HCT116 (cell line): ENCODE data around the gene KRT73. TPM values are rescaled to one million over a fixed set of nuclear protein-coding genes. Genes with fewer than 3 reads are reported as not detected.

ENCODE experiments used
- ATAC-seq: fragments of 200-7000 bp; cut with Tn5 transposase; 2 replicates; pipeline ENCODE4 v1.9.1; 2020; ENCODE audit warnings: mild to moderate bottlenecking, moderate library complexity
- BruUV-seq: library from RNA; stranded (reverse); fragments of 400-500 nt; replicated peaks from 2 replicates; lab custom pipeline; 2021; lab: Mats Ljungman, UMichigan
- CTCF ChIA-PET: fragments of 300-600 bp; sonication (Branson Sonifier 250); formaldehyde crosslinking; loops from one replicate; lab custom pipeline; 2021; ENCODE audit warnings: antibody characterized with exemption; lab: Charles Lee
- POLR2A ChIA-PET: fragments of 300-600, 350-600 bp; sonication (Branson Sonifier 250); formaldehyde crosslinking; loops from one replicate; lab custom pipeline; 2021; ENCODE audit warnings: antibody characterized with exemption; lab: Charles Lee
- RAD21 ChIA-PET, 2 experiments: fragments of 300-600 bp; sonication (Branson Sonifier 250); formaldehyde crosslinking; loops; one replicate each; lab custom pipeline; 2023; ENCODE audit warnings: low total read pairs in 2 of 2; ENCODE audit not compliant: uncharacterized antibody in 2 of 2, unreplicated experiment in 2 of 2, low non-redundant PET in 1 of 2; lab: Charles Lee
- DNase-seq: peaks from one replicate; pipeline ENCODE4 v3.0.0-alpha.2; 2010; ENCODE audit warnings: low read depth, low spot score
- H2AFZ ChIP-seq: fragments of 200-600 bp; shearing (Covaris generic), sonication (generic); 2 replicates; pipeline ENCODE4 v1.6.1; 2017; ENCODE audit warnings: low read depth, mixed run types, mixed read lengths, antibody characterized with exemption, low read length; ENCODE audit not compliant: poor library complexity, severe bottlenecking
- H3K27ac ChIP-seq: 2 replicates; pipeline ENCODE4 v1.5.1; 2012; ENCODE audit warnings: low read depth, low read length
- H3K27me3 ChIP-seq: fragments of 200-600 bp; sonication (generic); 2 replicates; pipeline ENCODE4 v1.6.1; 2016; ENCODE audit warnings: mixed run types, low read length, mixed read lengths; ENCODE audit not compliant: insufficient read depth
- H3K36me3 ChIP-seq, 2 experiments: fragments of 200-500 bp in 1 of 2; fragments of 200-600 bp in 1 of 2; sonication (Bioruptor generic) in 1 of 2; sonication (generic) in 1 of 2; 2 replicates each; pipeline versions ENCODE4 v1.5.1 to v1.6.1; 2014 to 2016; ENCODE audit warnings: low read length in 2 of 2, inconsistent platforms in 1 of 2, mixed read lengths in 1 of 2, mixed run types in 1 of 2; ENCODE audit not compliant: insufficient read depth in 2 of 2, control insufficient read depth in 1 of 2
- H3K4me1 ChIP-seq, 2 experiments: fragments of 200-600 bp in 1 of 2; sonication (generic) in 1 of 2; 2 replicates each; pipeline versions ENCODE4 v1.5.1 to v1.6.1; 2012 to 2017; ENCODE audit warnings: low read length in 2 of 2, inconsistent platforms in 1 of 2, mild to moderate bottlenecking in 1 of 2, mixed read lengths in 1 of 2, mixed run types in 1 of 2, moderate library complexity in 1 of 2; ENCODE audit not compliant: insufficient read depth in 2 of 2, control insufficient read depth in 1 of 2
- H3K4me2 ChIP-seq: fragments of 200-600 bp; sonication (generic); 2 replicates; pipeline ENCODE4 v1.6.1; 2017; ENCODE audit warnings: mixed run types, low read length, mixed read lengths
- H3K4me3 ChIP-seq, 2 experiments: fragments of 200-600 bp in 1 of 2; sonication (generic) in 1 of 2; replicated peaks in 1 of 2; 2 replicates each; pipeline ENCODE4 v1.5.1; 2011 to 2016; ENCODE audit warnings: low read length in 2 of 2, control low read depth in 1 of 2, low read depth in 1 of 2, mild to moderate bottlenecking in 1 of 2, mixed read lengths in 1 of 2, mixed run types in 1 of 2
- H3K79me2 ChIP-seq: fragments of 200-600 bp; sonication (generic); 2 replicates; pipeline ENCODE4 v1.6.1; 2017; ENCODE audit warnings: mild to moderate bottlenecking, mixed run types, low read length, moderate library complexity, mixed read lengths; ENCODE audit not compliant: insufficient read depth
- H3K9ac ChIP-seq: fragments of 200-600 bp; sonication (generic); 2 replicates; pipeline ENCODE4 v1.6.1; 2016; ENCODE audit warnings: low read length, mixed read lengths
- H3K9me2 ChIP-seq: fragments of 200-600 bp; sonication (generic), shearing (Covaris generic); 2 replicates; pipeline ENCODE4 v1.6.1; 2017; ENCODE audit warnings: mixed run types, mild to moderate bottlenecking, moderate library complexity; ENCODE audit not compliant: insufficient read depth
- H3K9me3 ChIP-seq, 2 experiments: fragments of 200-500 bp in 1 of 2; fragments of 200-600 bp in 1 of 2; sonication (Bioruptor generic) in 1 of 2; sonication (generic) in 1 of 2; 2 replicates each; pipeline ENCODE4 v1.6.1; 2014 to 2017; ENCODE audit warnings: low read length in 2 of 2, mixed read lengths in 2 of 2, inconsistent platforms in 1 of 2, low read depth in 1 of 2, mild to moderate bottlenecking in 1 of 2, mixed run types in 1 of 2, moderate library complexity in 1 of 2; ENCODE audit not compliant: control insufficient read depth in 1 of 2, insufficient read depth in 1 of 2
- H4K20me1 ChIP-seq: fragments of 200-600 bp; sonication (generic), shearing (Covaris generic); 2 replicates; pipeline ENCODE4 v1.6.1; 2017; ENCODE audit warnings: mixed run types, mild to moderate bottlenecking, moderate library complexity; ENCODE audit not compliant: insufficient read depth
- ATF3 ChIP-seq: IDR thresholded peaks from 2 replicates; pipeline ENCODE4 v1.6.1; 2012
- CEBPB ChIP-seq: IDR thresholded peaks from 2 replicates; pipeline ENCODE4 v1.6.1; 2012; ENCODE audit warnings: low read depth
- EGR1 ChIP-seq: IDR thresholded peaks from 2 replicates; pipeline ENCODE4 v1.6.1; 2012; ENCODE audit warnings: low read depth
- ELF1 ChIP-seq: IDR thresholded peaks from 2 replicates; pipeline ENCODE4 v1.6.1; 2012; ENCODE audit warnings: low read depth, borderline replicate concordance
- EZH2 ChIP-seq: fragments of 200-600 bp; sonication (generic); IDR thresholded peaks from 2 replicates; pipeline ENCODE4 v1.6.1; 2017; ENCODE audit warnings: antibody characterized with exemption, mixed run types
- EZH2phosphoT487 ChIP-seq: fragments of 200-600 bp; IDR thresholded peaks from 2 replicates; pipeline ENCODE4 v1.6.1; 2018; ENCODE audit warnings: antibody characterized with exemption, borderline replicate concordance
- FOSL1 ChIP-seq: IDR thresholded peaks from 2 replicates; pipeline ENCODE4 v1.6.1; 2012; ENCODE audit warnings: low read depth
- JUND ChIP-seq: IDR thresholded peaks from 2 replicates; pipeline ENCODE4 v1.6.1; 2012
- POLR2AphosphoS5 ChIP-seq: IDR thresholded peaks from 2 replicates; pipeline ENCODE4 v1.6.1; 2011; ENCODE audit warnings: mild to moderate bottlenecking, low read depth, low read length, moderate library complexity
- RAD21 ChIP-seq: IDR thresholded peaks from 2 replicates; pipeline ENCODE4 v1.6.1; 2012; ENCODE audit warnings: low read depth, mild to moderate bottlenecking
- SP1 ChIP-seq: IDR thresholded peaks from 2 replicates; pipeline ENCODE4 v1.6.1; 2012; ENCODE audit warnings: low read depth
- YY1 ChIP-seq: IDR thresholded peaks from 2 replicates; pipeline ENCODE4 v1.6.1; 2011; ENCODE audit warnings: low read length, low read depth, moderate library complexity, mild to moderate bottlenecking; ENCODE audit not compliant: insufficient replicate concordance; ENCODE audit errors: extremely low read depth
- ZFX ChIP-seq: fragments of 450-650 bp; IDR thresholded peaks from 2 replicates; pipeline ENCODE4 v1.6.1; 2017
- ZNF274 ChIP-seq: fragments of 200-500 bp; sonication (Bioruptor generic); IDR thresholded peaks from 2 replicates; pipeline ENCODE4 v1.6.1; 2014; ENCODE audit warnings: mild to moderate bottlenecking, low read depth, low read length, inconsistent platforms
- intact Hi-C: fragments of 100-400 bp; cut with micrococcal nuclease; formaldehyde crosslinking; loops from 2 replicates; pipeline ENCODE4 v1.10.0; 2022
- total RNA-seq: library from RNA; stranded (reverse); gene quantifications from one replicate; pipeline ENCODE4 v1.2.1, GENCODE V29; 2021; ENCODE audit not compliant: unreplicated experiment
- TF ChIP-seq, protein P1 (sequence below): IDR thresholded peaks from 2 replicates; pipeline ENCODE4 v1.6.1; 2012; ENCODE audit warnings: low read depth
- TF ChIP-seq, protein P2 (sequence below), 3 experiments: fragments of 200-600 bp in 1 of 3; sonication (generic) in 1 of 3; IDR thresholded peaks in 2 of 3; conservative IDR thresholded peaks in 1 of 3; 2 replicates each; pipeline ENCODE4 v1.5.1; 2012 to 2017; ENCODE audit warnings: low read depth in 2 of 3, low read length in 2 of 3, antibody characterized with exemption in 1 of 3, borderline replicate concordance in 1 of 3, control low read depth in 1 of 3, mild to moderate bottlenecking in 1 of 3, mixed read lengths in 1 of 3, mixed run types in 1 of 3, moderate library complexity in 1 of 3; ENCODE audit not compliant: insufficient read depth in 1 of 3

Gene KRT73
- total RNA-seq, 1 experiment from 2014 or later: not detected

GRCh38 chr12:52667931-52668330, 49.6 kb upstream of the KRT73 start:
- TF ChIP-seq ELF1 (no peak), JUND (no peak), YY1 (no peak), FOSL1 (no peak)
- TF ChIP-seq, all 23 proteins: peak for 0
- Histone ChIP-seq H2AFZ (no peak overlapping the region), H3K4me3 (no peak overlapping the region), H4K20me1 (no peaks in the 10 kb centered on the region), H3K36me3 (no peaks in the 10 kb centered on the region), H3K27ac (no peak overlapping the region), H3K79me2 (no peaks in the 10 kb centered on the region), H3K27me3 (no peaks in the 10 kb centered on the region), H3K4me1 (peaks cover 0 to 21% of the 10 kb centered on the region in 2 experiments; a peak in 2 of 4 replicates), H3K9ac (no peak overlapping the region), H3K9me3 (no peaks in the 10 kb centered on the region), H3K9me2 (no peaks in the 10 kb centered on the region), H3K4me2 (no peak overlapping the region)
- no peak for ATAC-seq
- intact Hi-C loops: loop anchor here (2.0 kb wide), 1 partner anchor 203 kb away; no protein-coding TSS in a partner anchor
- RAD21 ChIA-PET: no interaction called here
- no TSS peak for BruUV-seq
- CTCF ChIA-PET: interaction anchor here (1.0 to 1.7 kb wide), 4 partner anchors 198 to 210 kb away, joined by 3 to 10 read pairs (median 5); no protein-coding TSS in a partner anchor
- DNase-seq: no peak
- POLR2A ChIA-PET: no interaction called here

DNA sequence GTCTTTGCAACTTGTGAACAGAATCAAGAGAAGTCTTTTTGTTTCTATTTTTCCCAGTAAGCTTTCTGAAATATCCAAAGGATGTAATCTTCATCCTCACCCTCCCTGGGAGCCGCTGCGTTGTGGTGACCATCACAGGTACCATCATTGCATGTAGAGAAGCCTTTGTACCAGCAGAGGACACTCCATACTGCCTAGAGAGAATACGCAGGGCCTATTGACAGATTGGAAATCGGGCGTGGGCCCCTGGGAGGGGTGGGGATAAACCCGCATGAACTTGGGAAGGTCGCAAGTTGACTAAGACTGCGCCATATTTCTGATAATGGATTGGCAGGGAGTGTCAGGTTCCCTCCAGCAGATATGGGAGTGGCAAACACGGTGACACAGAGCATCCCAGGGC, 49.1 kb upstream of the KRT73 start:
- Histone ChIP-seq H3K9ac (no peak overlapping the region), H2AFZ (no peak overlapping the region), H3K79me2 (no peaks in the 10 kb centered on the region), H3K4me2 (no peak overlapping the region), H3K9me2 (no peaks in the 10 kb centered on the region), H4K20me1 (no peaks in the 10 kb centered on the region), H3K4me3 (no peak overlapping the region), H3K27me3 (no peaks in the 10 kb centered on the region), H3K27ac (no peak overlapping the region), H3K4me1 (peaks cover 0 to 17% of the 10 kb centered on the region in 2 experiments; a peak in 2 of 4 replicates), H3K36me3 (no peaks in the 10 kb centered on the region), H3K9me3 (no peaks in the 10 kb centered on the region)
- CTCF ChIA-PET: interaction anchor here (0.9 to 2.0 kb wide), 7 partner anchors 11 to 272 kb away, joined by 3 to 10 read pairs (median 6); no protein-coding TSS in a partner anchor
- POLR2A ChIA-PET: no interaction called here
- intact Hi-C loops: loop anchor here (2.0 kb wide), 1 partner anchor 203 kb away; no protein-coding TSS in a partner anchor
- ATAC-seq (peak; percentile 62), DNase-seq (no peak)
- BruUV-seq: no TSS peak
- RAD21 ChIA-PET: no interaction called here
- TF ChIP-seq EGR1 (no peak), CEBPB (no peak), YY1 (no peak), SP1 (no peak), POLR2AphosphoS5 (no peak), RAD21 (peak; percentile 68), ZNF274 (no peak), EZH2phosphoT487 (no peak), ZFX (no peak), ATF3 (no peak), EZH2 (no peak)
- TF ChIP-seq, protein P1, sequence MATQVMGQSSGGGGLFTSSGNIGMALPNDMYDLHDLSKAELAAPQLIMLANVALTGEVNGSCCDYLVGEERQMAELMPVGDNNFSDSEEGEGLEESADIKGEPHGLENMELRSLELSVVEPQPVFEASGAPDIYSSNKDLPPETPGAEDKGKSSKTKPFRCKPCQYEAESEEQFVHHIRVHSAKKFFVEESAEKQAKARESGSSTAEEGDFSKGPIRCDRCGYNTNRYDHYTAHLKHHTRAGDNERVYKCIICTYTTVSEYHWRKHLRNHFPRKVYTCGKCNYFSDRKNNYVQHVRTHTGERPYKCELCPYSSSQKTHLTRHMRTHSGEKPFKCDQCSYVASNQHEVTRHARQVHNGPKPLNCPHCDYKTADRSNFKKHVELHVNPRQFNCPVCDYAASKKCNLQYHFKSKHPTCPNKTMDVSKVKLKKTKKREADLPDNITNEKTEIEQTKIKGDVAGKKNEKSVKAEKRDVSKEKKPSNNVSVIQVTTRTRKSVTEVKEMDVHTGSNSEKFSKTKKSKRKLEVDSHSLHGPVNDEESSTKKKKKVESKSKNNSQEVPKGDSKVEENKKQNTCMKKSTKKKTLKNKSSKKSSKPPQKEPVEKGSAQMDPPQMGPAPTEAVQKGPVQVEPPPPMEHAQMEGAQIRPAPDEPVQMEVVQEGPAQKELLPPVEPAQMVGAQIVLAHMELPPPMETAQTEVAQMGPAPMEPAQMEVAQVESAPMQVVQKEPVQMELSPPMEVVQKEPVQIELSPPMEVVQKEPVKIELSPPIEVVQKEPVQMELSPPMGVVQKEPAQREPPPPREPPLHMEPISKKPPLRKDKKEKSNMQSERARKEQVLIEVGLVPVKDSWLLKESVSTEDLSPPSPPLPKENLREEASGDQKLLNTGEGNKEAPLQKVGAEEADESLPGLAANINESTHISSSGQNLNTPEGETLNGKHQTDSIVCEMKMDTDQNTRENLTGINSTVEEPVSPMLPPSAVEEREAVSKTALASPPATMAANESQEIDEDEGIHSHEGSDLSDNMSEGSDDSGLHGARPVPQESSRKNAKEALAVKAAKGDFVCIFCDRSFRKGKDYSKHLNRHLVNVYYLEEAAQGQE: no peak
- TF ChIP-seq, protein P2, sequence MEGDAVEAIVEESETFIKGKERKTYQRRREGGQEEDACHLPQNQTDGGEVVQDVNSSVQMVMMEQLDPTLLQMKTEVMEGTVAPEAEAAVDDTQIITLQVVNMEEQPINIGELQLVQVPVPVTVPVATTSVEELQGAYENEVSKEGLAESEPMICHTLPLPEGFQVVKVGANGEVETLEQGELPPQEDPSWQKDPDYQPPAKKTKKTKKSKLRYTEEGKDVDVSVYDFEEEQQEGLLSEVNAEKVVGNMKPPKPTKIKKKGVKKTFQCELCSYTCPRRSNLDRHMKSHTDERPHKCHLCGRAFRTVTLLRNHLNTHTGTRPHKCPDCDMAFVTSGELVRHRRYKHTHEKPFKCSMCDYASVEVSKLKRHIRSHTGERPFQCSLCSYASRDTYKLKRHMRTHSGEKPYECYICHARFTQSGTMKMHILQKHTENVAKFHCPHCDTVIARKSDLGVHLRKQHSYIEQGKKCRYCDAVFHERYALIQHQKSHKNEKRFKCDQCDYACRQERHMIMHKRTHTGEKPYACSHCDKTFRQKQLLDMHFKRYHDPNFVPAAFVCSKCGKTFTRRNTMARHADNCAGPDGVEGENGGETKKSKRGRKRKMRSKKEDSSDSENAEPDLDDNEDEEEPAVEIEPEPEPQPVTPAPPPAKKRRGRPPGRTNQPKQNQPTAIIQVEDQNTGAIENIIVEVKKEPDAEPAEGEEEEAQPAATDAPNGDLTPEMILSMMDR (IDR thresholded peaks at IDR 0.05 in 2 of 3, conservative IDR thresholded peaks at IDR 0.05 in 1 of 3; ENCODE audit: borderline replicate concordance in 1 of 3, insufficient read depth in 1 of 3, low read depth in 2 of 3, low read length in 2 of 3): peak; percentile 46 to 62 (median 60); a peak in 4 of 6 replicates
